Stimulated activated CD4-positive, alpha-beta T cell treated with anti-CD3 and anti-CD28 coated beads, Interleukin-15, amount 100 ng/mL, for 24 hours (primary cell): ENCODE measurements around the gene CMSS1.

Source experiments
- DNase-seq: peaks from one replicate; pipeline ENCODE4 v3.0.0-alpha.2; 2020

CMSS1 gene

GRCh38 chr3:100157685-100158084 lies 340.0 kb downstream of the CMSS1 start:
- DNase-seq = no peak

GRCh38 chr3:100158918-100159330 lies 341.3 kb downstream of the CMSS1 start:
- no peak for DNase-seq

- DNase-seq = no peak
These were observed 341.9 kb downstream of the CMSS1 start for GRCh38 chr3:100159331-100160153.

GRCh38 chr3:100160521-100160920 lies 342.9 kb downstream of the CMSS1 start:
- DNase-seq = no peak

- no peak for DNase-seq
These were observed 346.1 kb downstream of the CMSS1 start for GRCh38 chr3:100163787-100164186.

- DNase-seq = no peak
These were observed 347.1 kb downstream of the CMSS1 start for GRCh38 chr3:100164743-100165142.

- no peak for DNase-seq
These were observed 348.4 kb downstream of the CMSS1 start for GRCh38 chr3:100165926-100166550.

- no peak for DNase-seq
These were observed 351.7 kb downstream of the CMSS1 start for GRCh38 chr3:100169201-100169920.

- no peak for DNase-seq
These were observed 352.8 kb downstream of the CMSS1 start for GRCh38 chr3:100170486-100170885.

GRCh38 chr3:100171211-100171914 lies 353.7 kb downstream of the CMSS1 start:
- no peak for DNase-seq

- no peak for DNase-seq
These were observed 356.3 kb downstream of the CMSS1 start for GRCh38 chr3:100173961-100174360.

GRCh38 chr3:100175637-100176280 lies 358.1 kb downstream of the CMSS1 start:
- no peak for DNase-seq

- DNase-seq = no peak
These were observed 362.2 kb downstream of the CMSS1 start for GRCh38 chr3:100179692-100180349.

- DNase-seq = no peak
These were observed 366.0 kb downstream of the CMSS1 start for GRCh38 chr3:100183608-100184125.

GRCh38 chr3:100184948-100185570 lies 367.4 kb downstream of the CMSS1 start:
- DNase-seq = no peak

- no peak for DNase-seq
These were observed 368.2 kb downstream of the CMSS1 start for GRCh38 chr3:100185847-100186246.

GRCh38 chr3:100189444-100189964 lies 371.8 kb downstream of the CMSS1 start:
- no peak for DNase-seq

- no peak for DNase-seq
These were observed 377.7 kb downstream of the CMSS1 start for GRCh38 chr3:100195375-100195774.

- DNase-seq = no peak
These were observed 380.2 kb downstream of the CMSS1 start for GRCh38 chr3:100197876-100198275.

GRCh38 chr3:100198579-100199269 lies 381.1 kb downstream of the CMSS1 start:
- no peak for DNase-seq
